Adrenal gland (tissue), 12 donors: ENCODE data around the gene ALDH5A1. TPM values are rescaled to one million over a fixed set of nuclear protein-coding genes. Genes with fewer than 3 reads are reported as not detected.

Experiments
- DNase-seq, 7 donors: peaks; one replicate each; pipeline ENCODE4 v3.0.0-alpha.2; 2019 to 2020
- H3K27ac ChIP-seq, 5 donors: fragments of 200-600 bp; sonication (generic) in 4 of 5; 1 replicate in 3 of 5; 2 replicates in 2 of 5; pipeline versions ENCODE4 v1.5.1 to v1.8.0; 2016 to 2020; ENCODE audit warnings: mild to moderate bottlenecking in 1 of 5
- H3K27me3 ChIP-seq: fragments of 200-600 bp; 2 replicates; pipeline ENCODE4 v1.8.0; 2021
- H3K36me3 ChIP-seq, 2 donors: fragments of 200-600 bp; replicated peaks in 1 of 2; 1 replicate in 1 of 2; 2 replicates in 1 of 2; pipeline versions ENCODE4 v1.5.1 to v1.8.0; 2018 to 2022
- H3K4me1 ChIP-seq, 2 donors: fragments of 200-600 bp; replicated peaks in 1 of 2; 1 replicate in 1 of 2; 2 replicates in 1 of 2; pipeline versions ENCODE4 v1.5.1 to v1.8.0; 2018 to 2021
- H3K4me3 ChIP-seq, 4 donors: fragments of 200-600 bp; sonication (generic) in 3 of 4; one replicate each; pipeline ENCODE4 v1.5.1; 2016 to 2018
- H3K9me3 ChIP-seq, 3 donors: fragments of 200-600 bp; sonication (generic) in 1 of 3; replicated peaks in 1 of 3; 1 replicate in 2 of 3; 2 replicates in 1 of 3; pipeline versions ENCODE4 v1.5.1 to v1.8.0; 2016 to 2021
- CTCF ChIP-seq, 6 experiments: fragments of 450-650 bp in 4 of 6; fragments of 200-600 bp in 2 of 6; sonication (generic) in 1 of 6; IDR thresholded peaks; 1 replicate in 5 of 6; 2 replicates in 1 of 6; pipeline versions ENCODE4 v1.5.1 to v1.8.0; 2016 to 2021; ENCODE audit warnings: antibody characterized with exemption in 6 of 6, mild to moderate bottlenecking in 2 of 6, moderate library complexity in 1 of 6
- POLR2A ChIP-seq, 2 donors: fragments of 450-650 bp; IDR thresholded peaks; one replicate each; pipeline ENCODE4 v1.6.1; 2017; ENCODE audit warnings: antibody characterized with exemption in 2 of 2, mild to moderate bottlenecking in 2 of 2, moderate library complexity in 1 of 2
- WGBS, 4 donors: extraction: QIAGEN DNeasy Blood & Tissue Kit in 2 of 4; methylation state at CpG; one replicate each; pipeline versions ENCODE4 v1.1.5 to v1.1.7; 2013 to 2017; 5-methylcytosine and 5-hydroxymethylcytosine counted together
- intact Hi-C, 2 donors: fragments of 100-400 bp; cut with DNase I; formaldehyde crosslinking; loops; one replicate each; pipeline versions ENCODE4 v1.14.1 to v1.15.0; 2022 to 2023
- polyA plus RNA-seq, 3 donors: library from polyadenylated mRNA; stranded (reverse); fragments of 200-250 nt in 2 of 3; fragments of 350-450 nt in 1 of 3; fragmentation: Illumina TruSeq in 1 of 3; extraction: RNeasy Lipid Tissue Mini Kit (QIAGEN cat#74804) in 1 of 3; gene quantifications; one replicate each; pipeline ENCODE4 v1.2.3, GENCODE V29; 2013 to 2014
- total RNA-seq, 9 donors: library from RNA; depleted of rRNA in 4 of 9; stranded (reverse); fragments of >200 nt in 4 of 9; fragments of 120-200 nt in 1 of 9; fragmentation: NEBNext Ultra II Directional in 1 of 9; extraction: Animal tissue kit (Norgen Biotek cat#: 25700) in 1 of 9; gene quantifications; one replicate each; pipeline versions ENCODE4 v1.1.0 to v1.2.4, GENCODE V29; 2013 to 2023
- donor health status: healthy with polysubstance abuse.
- donor health status: Bipolar disorder and iron deficiency.
- donor health status: DM: yes; HTN: yes; CAD: no.
- donor health status: DM: no; HTN: no; CAD: no.
- donor health status: DM: no; HTN: no; CAD: no.
- donor health status: DM: yes; HTN: yes; CAD: no.

The ALDH5A1 gene
- total and polyA plus RNA-seq, 12 donors = 3.2 to 23.1 (median 10.5) TPM

- H3K27me3 ChIP-seq = no peaks in the 10 kb centered on the region
- DNase-seq = no peak
- H3K9me3 ChIP-seq = no peaks in the 10 kb centered on the region
- H3K4me3 ChIP-seq = no peak overlapping the region
- 88 to 95% (median 93%) methylated on average over 11 of the region's 11 CpGs for WGBS, 4 donors
- TF ChIP-seq POLR2A (IDR thresholded peaks at IDR 0.05) (no peak), CTCF (IDR thresholded peaks at IDR 0.05) (no peak)
- peaks cover 0 to 6% of the 10 kb centered on the region in 2 donors for H3K4me1 ChIP-seq
- H3K36me3 ChIP-seq = no peaks in the 10 kb centered on the region
- H3K27ac ChIP-seq = no peak overlapping the region
- intact Hi-C loops = no loop called here
Observed at GRCh38 chr6:24497254-24497970, 2.6 kb downstream of the ALDH5A1 start.

GRCh38 chr6:24500683-24501082 lies 5.9 kb downstream of the ALDH5A1 start:
- no peaks in the 10 kb centered on the region for H3K36me3 ChIP-seq
- no peaks in the 10 kb centered on the region for H3K27me3 ChIP-seq
- no peaks in the 10 kb centered on the region for H3K9me3 ChIP-seq
- DNase-seq = no peak
- no peak overlapping the region for H3K4me3 ChIP-seq
- no peak overlapping the region for H3K27ac ChIP-seq
- TF ChIP-seq CTCF (IDR thresholded peaks at IDR 0.05) = no peak
- no peak for TF ChIP-seq POLR2A (IDR thresholded peaks at IDR 0.05)
- no peaks in the 10 kb centered on the region for H3K4me1 ChIP-seq
- intact Hi-C loops = no loop called here
- 82 to 92% (median 85%) methylated on average over 3 of the region's 3 CpGs for WGBS, 4 donors

GRCh38 chr6:24501374-24501773 lies 6.6 kb downstream of the ALDH5A1 start:
- DNase-seq = no peak
- Histone ChIP-seq H3K36me3 (no peaks in the 10 kb centered on the region), H3K27ac (no peak overlapping the region), H3K9me3 (no peaks in the 10 kb centered on the region), H3K4me3 (no peak overlapping the region), H3K27me3 (no peaks in the 10 kb centered on the region), H3K4me1 (no peaks in the 10 kb centered on the region)
- 83 to 87% (median 84%) methylated on average over 2 of the region's 2 CpGs for WGBS, 4 donors
- intact Hi-C loops = no loop called here
- TF ChIP-seq POLR2A (IDR thresholded peaks at IDR 0.05) (no peak), CTCF (IDR thresholded peaks at IDR 0.05) (no peak)

- intact Hi-C loops = no loop called here
- no peak overlapping the region for H3K27ac ChIP-seq
- no peaks in the 10 kb centered on the region for H3K4me1 ChIP-seq
- H3K4me3 ChIP-seq = no peak overlapping the region
- no peaks in the 10 kb centered on the region for H3K27me3 ChIP-seq
- no peaks in the 10 kb centered on the region for H3K36me3 ChIP-seq
- TF ChIP-seq POLR2A (IDR thresholded peaks at IDR 0.05) = no peak
- TF ChIP-seq CTCF (IDR thresholded peaks at IDR 0.05) = no peak
- no peaks in the 10 kb centered on the region for H3K9me3 ChIP-seq
- no peak for DNase-seq
Observed at GRCh38 chr6:24501914-24502313, 7.1 kb downstream of the ALDH5A1 start.
